ENCODE results near the gene SDR42E2.
"Not testable (repeated sequence)": the region's sequence is repeated elsewhere in the genome, so short reads cannot be mapped to it uniquely, and the experiment has no call there.

Gene SDR42E2

GRCh38 chr16:22161999-22162655 is at the start of gene SDR42E2:
TSS of gene SDR42E2 (plus strand) at chr16:22162506. CDS start at chr16:22165583, 3,077 bp downstream.
- peak within 1 kb of the TSS; percentile 37 for H3K4me3 ChIP-seq (ENCODE audit: low read depth, low read length)

DNA sequence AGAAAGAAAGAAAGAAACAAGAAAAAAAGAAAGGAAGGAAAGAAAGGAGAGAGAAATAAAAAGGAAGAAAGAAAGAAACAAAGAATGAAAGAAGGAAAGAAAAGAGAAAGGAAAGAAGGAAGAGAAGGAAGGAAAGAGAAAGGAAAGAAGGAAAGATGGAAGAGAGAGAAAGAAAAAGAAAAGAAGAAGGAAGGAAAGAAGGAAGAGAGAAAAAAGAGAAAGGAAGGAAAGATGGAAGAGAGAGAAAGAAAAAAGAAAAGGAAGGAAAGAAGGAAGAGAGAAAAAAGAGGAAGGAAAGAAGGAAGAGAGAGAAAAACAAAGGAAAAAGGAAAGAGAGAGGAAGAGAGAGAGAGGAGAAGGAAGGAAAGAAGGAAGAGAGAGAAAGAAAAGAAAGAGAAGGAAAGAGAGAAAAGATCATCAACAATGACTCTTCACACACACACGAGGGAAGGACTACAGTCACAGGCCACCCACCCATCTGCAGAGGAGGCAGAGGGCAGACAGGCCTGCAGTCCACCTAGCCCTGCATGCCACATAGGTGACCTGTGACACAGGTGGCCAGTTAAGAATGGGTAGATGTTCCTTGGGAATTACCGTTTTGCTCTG is 46.1 kb upstream of the SDR42E2 start:
- H3K4me3 ChIP-seq (ENCODE audit: low read depth, low read length), result no peak overlapping the region

- H3K4me3 ChIP-seq (ENCODE audit: low read depth, low read length), result no peak overlapping the region
These were observed 44.7 kb upstream of the SDR42E2 start for GRCh38 chr16:22117609-22118008.

DNA sequence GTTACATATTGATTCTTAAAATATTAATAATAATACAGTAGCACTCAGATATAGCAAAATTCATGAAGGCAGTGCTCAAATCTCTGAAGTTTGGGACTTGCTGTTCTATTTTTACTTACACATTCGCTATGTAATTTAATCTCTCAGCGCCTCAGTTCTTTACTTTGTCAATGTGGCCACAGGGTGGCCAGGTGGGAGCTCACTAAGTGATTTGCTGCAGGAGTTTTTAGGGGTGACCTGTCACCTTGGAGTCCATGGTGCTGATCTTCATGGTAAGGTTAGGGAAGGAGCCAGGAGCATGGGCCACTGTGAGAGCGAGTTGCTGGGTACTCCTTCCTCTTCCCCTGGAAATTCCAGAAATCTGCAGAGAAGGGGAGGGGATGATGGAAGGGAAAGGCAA is 41.9 kb upstream of the SDR42E2 start:
- no peak overlapping the region for H3K4me3 ChIP-seq (ENCODE audit: low read depth, low read length)

GRCh38 chr16:22122239-22122638 is 40.1 kb upstream of the SDR42E2 start:
- no peak overlapping the region for H3K4me3 ChIP-seq (ENCODE audit: low read depth, low read length)

DNA sequence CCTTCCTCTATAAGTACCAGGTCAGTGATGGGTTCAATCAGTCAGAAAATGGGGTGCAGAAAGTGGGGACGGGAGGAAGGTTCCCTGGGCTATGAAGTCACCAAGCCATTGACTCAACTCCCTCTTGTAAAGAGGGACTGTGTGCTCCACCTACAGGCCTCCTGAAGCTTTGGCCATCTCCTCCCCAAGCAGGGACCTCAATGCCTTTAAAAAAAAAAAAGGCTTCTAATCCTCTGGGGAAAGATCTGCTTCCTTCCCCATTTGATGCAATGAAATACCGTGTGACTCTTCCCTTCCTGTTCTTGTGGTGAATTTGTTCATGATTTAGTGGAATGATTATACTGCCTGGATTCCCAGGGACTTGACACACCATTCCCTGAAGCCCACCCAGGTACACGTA is 39.2 kb upstream of the SDR42E2 start:
- no peak overlapping the region for H3K4me3 ChIP-seq (ENCODE audit: low read depth, low read length)

DNA sequence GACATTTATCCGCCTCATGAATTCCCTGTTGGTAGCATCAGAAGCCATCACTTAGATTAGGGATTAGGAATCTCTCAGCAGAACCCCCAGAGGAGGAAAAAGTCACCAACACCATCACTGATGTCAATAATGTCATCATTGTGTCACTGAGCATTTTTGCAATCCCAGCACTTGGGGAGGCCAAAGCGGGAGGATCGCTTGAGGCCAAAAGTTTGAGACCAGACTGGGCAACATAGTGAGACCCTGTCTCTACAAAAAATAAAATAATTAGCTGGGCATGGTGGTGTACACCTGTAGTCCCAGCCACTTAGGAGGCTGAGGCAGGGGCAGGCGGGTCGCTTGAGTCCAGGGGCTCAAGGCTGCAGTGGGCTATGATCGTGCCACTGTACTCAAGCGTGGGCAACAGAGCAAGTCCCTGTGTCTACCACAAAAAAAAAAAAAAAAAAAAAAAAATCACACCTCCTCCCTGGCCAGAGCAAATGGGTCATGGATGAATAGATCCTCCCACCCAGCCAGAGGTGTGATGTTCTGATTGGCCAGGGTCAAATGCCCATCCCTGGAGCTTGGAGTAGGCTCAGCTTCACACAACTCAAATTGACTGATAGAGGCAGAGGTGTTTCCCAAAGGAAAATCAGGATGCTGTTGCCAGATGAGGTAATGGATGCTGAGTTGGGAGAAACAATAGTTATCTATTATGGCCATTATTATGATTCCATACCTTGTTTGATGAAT is 38.4 kb upstream of the SDR42E2 start:
- no peak overlapping the region for H3K4me3 ChIP-seq (ENCODE audit: low read depth, low read length)

DNA sequence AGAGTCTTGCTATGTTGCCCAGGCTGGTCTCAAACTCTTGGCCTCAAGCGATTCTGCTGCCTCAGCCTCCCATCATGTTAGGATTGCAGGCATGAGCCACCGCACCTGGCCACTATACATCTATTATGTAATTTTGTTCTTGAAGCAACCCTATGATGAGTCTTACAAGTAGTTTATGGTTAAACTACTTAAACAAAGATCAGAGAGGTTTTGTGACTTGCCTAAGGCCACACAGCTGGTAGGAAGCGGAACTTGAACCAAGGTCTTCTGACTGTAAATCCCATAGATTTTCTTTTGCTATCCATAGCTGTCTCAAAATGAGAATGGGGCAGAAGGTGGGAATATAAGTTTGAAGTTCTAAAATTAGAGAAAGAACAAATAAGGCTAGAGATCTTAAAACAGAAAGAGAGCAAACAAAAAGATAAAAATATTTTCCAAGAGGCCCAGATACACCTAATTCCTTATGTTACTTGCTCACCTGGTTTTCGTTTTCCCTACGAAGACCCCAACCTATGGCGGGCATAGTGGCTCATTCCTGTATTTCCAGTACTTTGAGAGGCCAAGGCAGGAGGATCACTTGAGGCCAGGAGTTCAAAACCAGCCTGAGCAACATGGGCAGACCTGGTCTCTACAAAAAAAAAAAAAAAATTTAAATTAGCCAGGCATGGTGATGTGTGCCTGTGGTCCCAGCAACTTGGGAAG is 37.6 kb upstream of the SDR42E2 start:
- no peak overlapping the region for H3K4me3 ChIP-seq (ENCODE audit: low read depth, low read length)

- H3K4me3 ChIP-seq (ENCODE audit: low read depth, low read length), result no peak overlapping the region
These were observed 36.2 kb upstream of the SDR42E2 start for GRCh38 chr16:22126037-22126558.

- H3K4me3 ChIP-seq (ENCODE audit: low read depth, low read length), result not testable (repeated sequence)
These were observed 33.8 kb upstream of the SDR42E2 start for GRCh38 chr16:22128537-22128936.

DNA sequence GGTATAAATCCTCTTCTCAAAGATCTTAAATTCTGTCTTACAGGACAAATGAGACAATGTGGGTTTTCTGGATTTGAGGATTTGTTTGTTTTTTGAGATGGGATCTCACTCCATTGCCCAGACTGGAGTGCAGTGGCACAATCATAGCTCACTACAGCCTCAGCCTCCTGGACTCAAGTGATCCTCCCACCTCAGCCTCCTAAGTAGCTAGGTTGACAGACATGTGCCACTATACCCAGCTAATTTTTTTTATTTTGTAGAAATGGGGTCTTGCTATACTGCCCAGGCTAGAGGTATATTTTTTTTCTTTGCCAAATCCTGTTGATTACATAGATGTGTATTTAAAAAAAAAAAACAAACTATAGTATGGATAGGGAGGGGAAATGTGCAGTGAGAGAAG is 31.8 kb upstream of the SDR42E2 start:
- no peak overlapping the region for H3K4me3 ChIP-seq (ENCODE audit: low read depth, low read length)

- no peak overlapping the region for H3K4me3 ChIP-seq (ENCODE audit: low read depth, low read length)
These were observed 29.5 kb upstream of the SDR42E2 start for GRCh38 chr16:22132801-22133200.

DNA sequence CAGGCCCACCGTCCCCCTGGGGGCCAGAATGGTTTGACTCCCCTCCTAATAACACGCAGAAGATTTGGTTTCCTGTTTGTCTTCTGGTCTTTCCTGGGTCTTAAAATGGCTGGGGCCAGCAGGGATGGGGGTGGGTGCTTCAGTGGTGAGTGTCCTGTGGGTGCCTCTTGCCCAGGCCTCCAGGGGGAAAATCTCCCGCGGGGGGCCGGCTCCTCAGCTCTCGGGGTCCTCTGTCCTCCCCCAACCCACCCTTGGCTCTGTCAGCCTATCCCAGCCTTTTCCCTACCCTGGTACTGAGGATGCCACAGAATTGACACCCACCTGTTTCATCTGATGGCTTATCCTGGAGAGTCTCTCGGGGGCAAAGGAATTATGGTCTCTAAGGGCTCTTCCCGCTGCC is 23.8 kb upstream of the SDR42E2 start:
- H3K4me3 ChIP-seq (ENCODE audit: low read depth, low read length), result no peak overlapping the region

GRCh38 chr16:22139008-22139407 is 23.3 kb upstream of the SDR42E2 start:
- no peak overlapping the region for H3K4me3 ChIP-seq (ENCODE audit: low read depth, low read length)

GRCh38 chr16:22139732-22140131 is 22.6 kb upstream of the SDR42E2 start:
- no peak overlapping the region for H3K4me3 ChIP-seq (ENCODE audit: low read depth, low read length)

- no peak overlapping the region for H3K4me3 ChIP-seq (ENCODE audit: low read depth, low read length)
These were observed 20.5 kb upstream of the SDR42E2 start for GRCh38 chr16:22141767-22142166.

GRCh38 chr16:22144520-22144919 is 17.8 kb upstream of the SDR42E2 start:
- no peak overlapping the region for H3K4me3 ChIP-seq (ENCODE audit: low read depth, low read length)

GRCh38 chr16:22147853-22148252 is 14.5 kb upstream of the SDR42E2 start:
- no peak overlapping the region for H3K4me3 ChIP-seq (ENCODE audit: low read depth, low read length)

DNA sequence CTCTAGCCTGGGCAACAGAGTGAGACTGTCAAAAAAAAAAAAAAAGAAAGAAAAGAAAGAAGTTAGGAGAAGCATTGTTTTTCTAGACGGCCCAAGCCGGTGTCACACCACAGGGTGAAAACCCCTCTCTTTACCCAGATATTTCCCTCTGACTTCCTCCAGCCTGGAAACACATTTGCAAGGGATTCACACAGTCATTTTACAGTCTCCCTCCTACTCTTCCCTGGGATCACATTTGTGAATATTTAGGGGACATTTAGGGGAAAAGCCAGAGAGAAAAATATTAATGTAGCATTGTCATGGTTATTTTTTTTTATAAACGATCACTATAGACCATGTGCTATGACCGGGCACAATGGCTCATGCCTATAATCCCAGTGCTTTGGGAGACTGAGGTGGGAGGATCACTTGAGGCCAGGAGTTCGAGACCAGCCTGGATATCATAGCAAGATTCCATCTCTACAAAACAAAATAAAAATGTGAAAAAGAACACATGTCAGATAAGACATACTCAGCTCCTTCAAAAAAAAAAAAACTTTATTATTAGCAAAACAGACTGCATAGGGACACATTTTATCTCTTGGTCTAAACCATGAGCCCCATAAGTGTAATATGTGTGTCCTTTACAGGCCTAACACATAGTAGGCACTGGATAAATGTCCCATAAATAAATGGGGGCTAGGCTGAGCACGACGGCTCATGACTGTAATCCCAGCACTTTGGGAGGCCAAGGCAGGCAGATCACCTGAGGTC is 10.9 kb upstream of the SDR42E2 start:
- no peak overlapping the region for H3K4me3 ChIP-seq (ENCODE audit: low read depth, low read length)

GRCh38 chr16:22152316-22152715 is 10.0 kb upstream of the SDR42E2 start:
- H3K4me3 ChIP-seq (ENCODE audit: low read depth, low read length), result no peak overlapping the region

DNA sequence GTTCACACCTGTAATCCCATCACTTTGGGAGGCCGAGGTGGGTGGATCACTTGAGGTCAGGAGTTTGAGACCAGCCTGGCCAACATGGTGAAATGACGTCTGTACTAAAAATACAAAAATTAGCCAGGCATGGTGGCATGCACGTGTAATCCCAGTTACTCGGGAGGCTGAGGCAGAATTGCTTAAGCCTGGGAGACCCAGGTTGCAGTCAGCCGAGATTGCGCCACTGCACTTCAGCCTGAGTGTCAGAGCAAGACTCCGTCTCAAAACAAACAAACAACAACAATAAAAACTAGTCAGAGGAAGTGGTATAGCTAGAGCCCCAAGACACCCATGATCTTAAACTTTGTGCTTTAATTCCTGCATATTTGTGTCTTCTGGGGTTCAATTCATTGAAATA is 9.2 kb upstream of the SDR42E2 start:
- H3K4me3 ChIP-seq (ENCODE audit: low read depth, low read length), result not testable (repeated sequence)

Data from iPS-11a (cell line).